Fibroblast of skin of scalp (primary cell): Measurements from ENCODE around the gene DOCK9.

Experiments used
- DNase-seq: peaks from one replicate; pipeline ENCODE4 v3.0.0-alpha.2; 2013

Gene DOCK9

GRCh38 chr13:98976338-98976737 is 1.5 kb downstream of the DOCK9 start:
- DNase-seq = peak; percentile 82

DNA sequence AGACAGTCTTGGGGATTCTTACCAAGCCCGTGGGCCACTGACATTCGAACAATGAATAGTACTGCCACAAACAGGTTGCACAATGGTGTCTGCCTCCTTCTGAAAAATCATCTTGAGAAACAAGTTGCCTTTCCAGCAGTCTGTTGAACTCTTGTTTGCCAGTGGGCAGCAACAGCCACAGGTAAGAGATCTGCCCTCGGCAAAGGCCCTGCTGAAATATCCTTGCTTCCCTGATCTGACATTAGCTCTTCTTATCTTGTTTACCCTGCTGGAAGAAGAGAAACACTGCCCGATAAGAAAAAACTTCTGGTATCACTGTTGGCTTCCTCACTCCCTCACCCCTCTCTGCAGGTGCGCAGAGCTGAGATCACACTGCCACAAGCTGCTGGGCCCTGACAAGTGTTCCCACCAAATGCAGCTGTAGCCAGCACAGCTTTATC is 2.0 kb downstream of the DOCK9 start:
- no peak for DNase-seq

DNA sequence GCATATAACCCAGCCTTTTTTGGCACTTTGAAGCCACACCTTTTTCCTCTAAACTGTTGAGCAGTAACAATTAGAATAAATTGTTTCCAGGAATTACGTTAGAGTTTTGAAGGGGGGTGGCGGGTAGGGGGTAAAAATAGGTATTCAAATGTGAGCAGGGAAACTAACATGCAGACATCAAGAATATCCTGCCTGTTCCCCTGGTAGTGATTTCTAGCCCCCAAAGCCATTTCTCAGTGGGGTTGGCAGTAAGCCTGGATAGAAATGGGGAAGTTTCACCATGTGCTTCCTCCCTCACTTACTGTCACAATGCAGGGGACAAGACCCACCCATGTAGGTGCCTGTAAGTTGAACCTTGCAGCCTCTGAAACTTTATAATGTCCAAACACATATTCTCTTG is 3.8 kb downstream of the DOCK9 start:
- no peak for DNase-seq

- peak; percentile 65 for DNase-seq
Observed at GRCh38 chr13:98972627-98973026, 5.2 kb downstream of the DOCK9 start.

DNA sequence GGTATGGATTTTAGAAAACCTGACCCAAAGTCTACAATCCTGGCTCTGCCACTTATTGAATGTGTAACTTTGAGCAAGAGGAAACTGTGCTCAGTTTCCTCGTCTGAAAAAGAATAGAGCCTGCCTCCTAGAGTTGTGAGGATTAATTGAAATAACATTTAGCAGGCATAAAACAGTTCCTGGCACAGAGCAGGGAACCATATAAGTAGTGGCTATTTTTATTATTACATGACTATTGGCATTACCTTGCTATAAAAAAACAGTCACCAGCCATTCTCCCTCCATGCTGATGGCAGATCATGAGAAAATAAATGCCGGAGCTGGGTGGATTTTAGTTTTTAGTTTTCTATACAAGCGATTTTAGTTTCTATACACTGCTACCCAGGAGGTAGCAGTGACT is 5.8 kb downstream of the DOCK9 start:
- DNase-seq = no peak

GRCh38 chr13:98970330-98970729 is 7.5 kb downstream of the DOCK9 start:
- no peak for DNase-seq

GRCh38 chr13:98967491-98967890 is 10.4 kb downstream of the DOCK9 start:
- no peak for DNase-seq

- no peak for DNase-seq
Observed at GRCh38 chr13:98966019-98966418, 11.8 kb downstream of the DOCK9 start.

- DNase-seq = no peak
Observed at GRCh38 chr13:98965325-98965724, 12.5 kb downstream of the DOCK9 start.

GRCh38 chr13:98963917-98964316 is 13.9 kb downstream of the DOCK9 start:
- no peak for DNase-seq

DNA sequence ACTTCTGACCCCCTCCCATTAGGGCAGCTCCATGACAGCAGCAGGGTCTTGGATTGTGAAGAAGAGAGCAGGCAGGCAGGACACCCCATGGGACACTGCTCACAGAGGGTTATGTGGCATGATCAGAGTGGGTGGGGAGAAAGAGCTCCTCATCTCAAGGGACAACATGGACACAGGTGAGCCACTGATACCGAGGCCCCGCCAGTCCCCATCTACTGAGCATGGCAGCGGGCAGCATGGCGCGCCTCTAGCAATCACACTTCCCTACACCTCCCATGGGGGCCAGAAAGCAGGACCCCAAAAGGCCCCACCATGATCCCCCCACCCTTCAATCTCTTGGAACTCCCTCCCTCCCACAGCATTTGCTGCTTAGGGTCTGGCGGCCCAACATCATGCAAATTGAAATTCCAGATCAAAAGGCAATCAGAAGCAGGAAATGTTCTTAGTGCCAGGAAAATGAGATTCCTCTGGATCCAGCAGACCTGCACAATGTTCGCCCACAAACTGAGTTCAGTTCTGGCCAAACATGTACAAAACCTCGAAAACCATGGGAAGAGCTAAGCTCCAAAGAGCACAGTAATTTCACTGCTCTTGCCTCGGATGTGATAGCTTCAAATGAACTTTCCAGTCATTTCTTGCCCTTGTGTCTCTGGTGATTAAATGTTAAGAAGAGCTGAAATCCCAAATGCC is 14.8 kb downstream of the DOCK9 start:
- DNase-seq = no peak

DNA sequence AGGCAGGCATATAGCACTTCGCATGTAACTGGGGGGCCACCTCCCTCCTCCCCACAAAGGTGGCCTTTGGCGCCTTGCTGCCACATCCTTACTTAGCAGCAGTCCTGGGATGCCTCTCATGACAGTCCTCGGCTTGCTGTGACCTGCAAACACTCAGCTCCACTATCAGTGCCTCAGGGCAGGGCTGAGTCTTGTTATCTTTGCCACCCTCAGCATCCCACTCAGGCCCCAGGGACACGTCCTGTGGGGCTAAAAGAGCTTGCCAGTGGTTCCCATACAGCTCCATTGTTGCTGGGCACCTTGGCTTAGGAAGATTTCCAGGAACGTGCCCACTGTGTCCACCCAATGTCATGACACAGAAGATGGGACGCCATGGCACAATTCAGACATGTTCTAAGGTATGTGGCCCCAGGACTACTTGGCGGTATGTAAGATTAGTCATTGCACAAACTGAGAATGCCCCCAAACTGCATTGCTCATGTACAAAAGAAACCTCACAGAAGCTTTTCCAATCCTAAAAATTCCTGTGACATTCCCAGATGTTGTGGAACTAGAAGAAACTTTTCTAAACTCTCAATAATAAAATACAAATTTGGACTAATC is 16.3 kb downstream of the DOCK9 start:
- no peak for DNase-seq

- no peak for DNase-seq
Observed at GRCh38 chr13:98960606-98961502, 17.0 kb downstream of the DOCK9 start.

DNA sequence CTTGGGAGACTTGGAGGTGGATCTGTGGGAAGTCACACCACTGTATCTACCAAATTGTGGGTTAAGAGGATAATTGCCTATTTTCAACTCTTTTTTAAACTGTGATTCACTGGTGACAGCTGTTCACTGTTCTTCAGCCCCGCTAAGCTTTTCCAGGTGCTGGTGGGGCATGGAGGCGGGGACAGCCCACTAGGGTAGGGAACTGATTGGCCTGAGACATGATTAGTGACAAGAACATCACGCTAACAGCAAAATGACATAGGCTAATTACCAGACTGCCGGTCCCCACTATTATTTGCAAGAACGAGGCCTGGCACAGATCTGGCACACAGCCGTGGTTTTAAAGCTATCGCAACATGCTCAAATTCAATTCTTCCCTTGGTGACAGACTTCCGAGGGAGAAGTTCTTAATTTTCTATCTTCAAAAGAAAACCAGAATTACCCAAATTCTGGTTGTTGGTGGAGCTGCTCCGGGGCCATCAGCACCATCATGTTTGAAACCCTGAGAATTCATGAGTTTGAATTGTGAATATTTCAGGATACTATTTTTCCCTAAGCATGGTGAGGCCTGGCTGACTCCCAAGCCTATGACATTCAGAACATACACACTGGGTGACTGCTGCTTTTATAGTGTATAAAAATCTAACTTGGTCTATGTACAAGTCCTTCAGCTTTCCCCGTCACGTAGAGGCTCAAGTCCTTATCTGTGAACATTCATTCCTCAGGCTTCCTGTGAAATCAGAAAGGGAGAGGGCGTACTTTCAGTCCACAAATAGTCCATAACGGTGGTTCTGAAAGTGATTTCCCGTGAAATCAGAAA is 17.9 kb downstream of the DOCK9 start:
- DNase-seq = no peak

DNA sequence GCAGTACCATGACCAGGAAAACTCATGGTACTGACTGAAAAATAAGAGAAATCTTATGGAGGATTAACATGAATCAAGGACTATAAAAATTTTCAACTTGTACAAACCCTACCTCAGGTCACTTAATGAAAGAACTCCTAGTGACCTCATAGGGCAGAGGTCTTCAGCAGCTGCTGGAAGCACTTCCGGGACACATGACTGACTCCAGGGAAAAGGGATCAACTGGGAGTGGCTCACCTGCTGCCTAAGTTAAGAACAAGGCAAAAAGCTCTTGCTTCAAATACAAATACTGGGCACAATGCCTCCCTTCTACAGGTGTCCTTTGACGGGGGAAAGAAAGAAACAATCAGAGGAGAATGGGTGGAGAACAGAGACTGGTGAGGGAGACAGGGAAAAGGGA is 18.6 kb downstream of the DOCK9 start:
- DNase-seq = no peak

DNA sequence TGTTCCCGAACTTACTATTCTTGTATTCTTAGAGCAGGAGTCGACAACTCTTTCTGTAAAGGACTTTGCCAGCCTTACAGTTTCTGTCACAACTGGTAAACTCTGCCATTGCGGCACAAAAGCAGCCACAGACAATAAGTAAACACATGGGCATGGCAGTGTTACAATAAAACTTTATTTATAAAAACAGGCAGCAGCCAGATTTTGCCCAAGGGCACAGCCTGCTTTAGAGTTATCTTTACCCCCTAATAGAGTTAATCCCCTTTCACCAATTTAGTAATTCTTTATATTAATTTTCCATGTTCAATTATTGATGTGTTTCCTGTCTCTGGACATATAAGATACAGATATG is 19.4 kb downstream of the DOCK9 start:
- DNase-seq = no peak

DNA sequence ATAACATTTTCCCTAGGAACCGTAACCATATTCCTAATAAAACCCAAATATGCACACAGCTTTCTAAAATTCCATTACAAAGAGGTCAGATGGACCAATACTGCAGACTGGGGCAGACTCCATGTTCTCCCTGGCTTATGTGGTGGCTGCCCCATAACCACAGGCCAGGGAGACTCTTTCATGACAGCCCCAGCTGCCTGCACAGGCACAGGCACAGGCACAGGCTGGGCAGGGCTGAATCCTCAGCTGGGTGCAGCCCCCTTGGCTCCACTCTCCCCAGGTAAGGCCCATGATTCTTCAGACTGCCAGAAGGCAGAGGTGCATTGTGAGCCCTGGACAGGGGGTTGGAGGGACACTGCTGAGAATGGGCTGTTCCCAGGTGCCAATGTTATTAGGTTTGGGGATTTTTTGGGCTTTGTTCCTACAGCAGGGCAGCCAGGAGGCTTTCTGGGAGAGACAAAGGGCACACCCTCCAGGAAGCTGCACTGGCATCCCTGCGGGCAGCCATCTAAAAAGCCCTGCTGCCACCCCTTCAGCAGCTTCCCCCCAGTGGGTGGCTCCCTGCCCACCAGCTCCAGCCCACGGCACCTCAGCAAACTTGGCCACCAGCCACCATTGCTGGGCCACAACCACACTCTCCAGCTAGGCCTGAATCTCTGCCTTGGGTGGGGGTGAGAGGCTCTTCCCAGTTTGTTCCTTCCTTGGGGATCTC is 20.0 kb downstream of the DOCK9 start:
- DNase-seq = peak; percentile 15

GRCh38 chr13:98955336-98955735 is 22.5 kb downstream of the DOCK9 start:
- no peak for DNase-seq

DNA sequence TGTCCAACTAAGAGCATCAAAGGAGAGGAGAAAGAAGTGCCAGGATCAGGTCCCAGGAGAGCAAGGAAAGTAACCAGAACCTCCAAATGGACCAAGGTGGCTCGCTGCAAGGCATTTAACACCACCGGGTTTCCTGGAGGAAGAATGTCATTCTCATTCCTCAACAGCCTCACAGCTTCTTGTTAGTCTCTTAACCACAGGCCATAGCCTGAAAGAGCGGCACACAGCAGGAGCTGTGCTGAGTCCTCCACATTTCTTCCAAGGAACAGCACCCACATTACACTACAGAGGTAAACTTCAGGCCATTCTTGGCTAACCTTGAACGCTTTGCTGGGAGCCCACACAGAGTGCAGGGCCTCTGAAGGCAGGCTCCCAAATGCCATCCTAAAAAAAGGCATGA is 23.6 kb downstream of the DOCK9 start:
- no peak for DNase-seq

- no peak for DNase-seq
Observed at GRCh38 chr13:98951266-98951665, 26.6 kb downstream of the DOCK9 start.

- no peak for DNase-seq
Observed at GRCh38 chr13:98950705-98951104, 27.2 kb downstream of the DOCK9 start.

GRCh38 chr13:98947925-98948324 is 29.9 kb downstream of the DOCK9 start:
- DNase-seq = no peak
